Left kidney (tissue), 2 donors: ENCODE results near the gene UBB. TPM values are rescaled to one million over a fixed set of nuclear protein-coding genes. Genes with fewer than 3 reads are reported as not detected.
"Not testable (repeated sequence)": the region's sequence is repeated elsewhere in the genome, so short reads cannot be mapped to it uniquely, and the experiment has no call there.

Experiments used
- DNase-seq: peaks from one replicate; pipeline ENCODE4 v3.0.0-alpha.2; 2013
- polyA plus RNA-seq: library from polyadenylated mRNA; unstranded; fragments of 120-200 nt; gene quantifications from one replicate; pipeline ENCODE4 v1.2.1, GENCODE V29; 2013; ENCODE audit not compliant: insufficient read length

Gene UBB
- polyA plus RNA-seq, 1 donor: 1,960 TPM

DNA sequence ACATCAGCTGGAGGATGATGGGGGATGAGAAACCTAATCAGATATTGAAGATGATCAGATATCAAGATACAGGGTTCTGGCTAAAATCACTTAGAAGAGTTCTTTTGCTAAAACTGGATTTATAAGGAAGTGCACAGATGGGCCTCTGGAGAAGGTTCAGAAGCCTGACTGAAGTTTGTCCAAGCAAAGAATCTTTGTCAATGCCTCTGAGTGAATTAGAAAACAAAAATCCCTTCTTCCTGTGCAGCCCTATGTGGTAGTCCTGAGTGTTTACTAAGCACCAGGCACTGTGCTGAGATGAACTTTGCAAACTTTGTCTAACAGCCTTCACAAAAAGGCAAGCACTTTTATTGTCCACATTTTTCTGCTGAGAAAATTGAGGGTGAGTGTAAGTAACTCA, 16.3 kb upstream of the UBB start:
- no peak for DNase-seq

DNA sequence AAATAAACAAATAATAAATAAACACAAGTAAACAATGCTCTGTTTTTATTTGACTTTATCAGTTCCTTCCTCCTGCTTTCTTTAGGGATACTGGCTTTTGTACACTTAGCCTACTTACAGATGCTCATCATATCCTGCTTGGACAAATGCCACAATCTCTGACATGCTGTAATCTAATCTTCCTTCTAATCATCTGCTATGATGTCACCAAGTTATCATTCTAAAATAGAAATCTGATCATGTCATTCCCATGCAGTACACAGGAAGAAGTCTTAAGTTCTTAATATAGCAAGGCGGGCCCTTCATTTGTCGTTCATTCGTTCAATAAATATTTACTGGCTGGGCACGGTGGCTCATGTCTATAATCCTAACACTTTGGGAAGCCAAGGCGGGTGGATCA, 9.1 kb upstream of the UBB start:
- no peak for DNase-seq

DNA sequence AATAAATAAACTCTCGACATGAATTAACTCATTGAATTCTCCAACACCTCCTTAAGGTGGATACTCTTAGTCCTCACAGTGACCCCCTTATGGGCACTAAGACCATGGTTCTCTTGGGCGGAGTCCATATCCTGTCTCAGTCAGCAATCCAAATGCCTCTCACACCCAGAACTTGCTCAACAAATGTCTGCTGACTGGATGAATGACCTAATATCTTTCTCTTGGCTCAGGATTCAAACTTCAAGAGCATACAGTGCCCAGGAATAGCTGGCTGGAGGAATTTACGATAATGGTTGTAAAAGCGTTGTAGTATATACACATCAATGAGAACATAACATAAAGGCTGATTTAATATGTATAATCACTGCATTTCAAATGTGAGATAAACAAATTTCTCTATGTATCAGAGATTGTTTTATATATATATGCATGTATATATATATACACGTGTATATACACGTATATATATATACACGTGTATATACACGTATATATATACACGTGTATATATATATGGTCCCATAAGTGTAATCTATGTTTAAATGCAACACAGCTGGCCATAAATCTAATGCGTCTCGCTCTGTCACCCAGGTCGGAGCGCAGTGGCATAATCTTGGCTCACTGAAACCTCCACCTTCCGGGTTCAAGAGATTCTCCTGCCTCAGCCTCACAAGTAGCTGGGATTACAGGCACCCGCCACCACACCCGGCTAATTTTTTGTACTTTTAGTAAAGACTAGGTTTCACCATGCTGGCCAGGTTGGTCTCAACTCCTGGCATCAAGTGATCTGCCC, 6.5 kb upstream of the UBB start:
- no peak for DNase-seq

DNA sequence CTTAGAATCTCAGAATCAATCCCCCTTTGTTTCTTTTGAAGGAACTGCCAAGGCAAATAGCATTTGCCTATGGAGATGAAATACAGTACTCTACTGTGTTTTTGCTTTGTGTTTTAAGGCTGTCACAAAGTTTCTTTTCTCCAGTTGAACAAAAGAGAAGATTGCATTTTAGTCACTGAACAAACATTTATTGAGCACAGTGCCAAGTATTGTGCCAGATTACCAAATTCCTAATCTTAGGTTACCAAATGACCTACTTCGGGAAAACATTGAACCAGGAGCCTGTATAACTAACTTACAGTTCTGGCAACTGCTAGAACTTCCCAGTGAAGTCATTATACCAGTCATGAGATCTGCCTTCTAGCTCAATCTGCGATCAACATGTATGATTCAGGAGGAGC, 3.0 kb upstream of the UBB start:
- DNase-seq: no peak

DNA sequence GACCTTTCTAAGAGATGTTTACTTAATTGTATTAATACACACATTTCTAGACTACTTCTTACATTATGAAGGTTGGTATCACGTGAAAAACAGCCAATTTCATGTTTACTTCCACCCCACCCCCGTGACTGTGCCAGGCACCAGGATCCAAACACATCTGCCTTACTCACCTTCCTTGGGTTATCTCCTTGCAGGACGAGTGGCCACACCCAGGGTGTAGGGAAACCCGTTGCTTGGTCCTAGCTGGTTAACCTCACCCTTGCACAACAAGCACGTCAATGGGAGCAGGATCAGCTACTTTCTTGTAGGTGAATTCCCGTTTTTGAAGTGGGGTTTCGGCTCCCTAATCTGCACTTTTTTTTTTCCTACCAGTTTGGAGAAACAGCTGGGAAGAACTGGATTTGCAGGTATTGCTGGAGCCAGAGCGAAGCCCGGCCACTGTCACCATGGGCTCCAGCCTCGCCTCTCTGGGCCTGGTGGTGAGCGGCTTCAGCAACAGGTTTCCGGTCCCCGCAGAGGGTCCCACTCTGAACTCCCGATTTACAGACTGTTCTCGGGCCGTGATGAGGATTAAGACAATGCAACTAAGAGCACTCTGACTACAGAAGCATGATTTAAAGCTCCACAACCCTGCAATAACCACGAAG, 2.1 kb upstream of the UBB start:
- no peak for DNase-seq

DNA sequence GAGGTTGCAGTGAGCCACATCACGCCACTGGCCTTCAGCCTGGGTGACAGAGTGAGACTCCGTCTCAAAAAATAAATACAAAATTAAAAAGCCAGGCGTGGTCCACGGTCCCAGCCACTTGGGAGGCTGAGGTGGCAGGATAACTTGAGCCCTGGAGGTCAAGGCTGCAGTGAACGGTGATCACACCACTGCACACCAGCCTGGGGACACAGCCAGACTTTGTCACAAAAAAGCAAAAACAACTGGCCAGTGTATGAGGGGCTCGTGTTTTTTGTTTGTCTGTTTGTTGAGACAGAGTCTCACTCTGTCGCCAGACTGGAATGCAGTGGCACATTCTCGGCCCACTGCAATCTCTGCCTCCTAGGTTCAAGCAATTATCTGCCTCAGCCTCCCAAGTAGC, 1.2 kb upstream of the UBB start:
- DNase-seq: no peak

DNA sequence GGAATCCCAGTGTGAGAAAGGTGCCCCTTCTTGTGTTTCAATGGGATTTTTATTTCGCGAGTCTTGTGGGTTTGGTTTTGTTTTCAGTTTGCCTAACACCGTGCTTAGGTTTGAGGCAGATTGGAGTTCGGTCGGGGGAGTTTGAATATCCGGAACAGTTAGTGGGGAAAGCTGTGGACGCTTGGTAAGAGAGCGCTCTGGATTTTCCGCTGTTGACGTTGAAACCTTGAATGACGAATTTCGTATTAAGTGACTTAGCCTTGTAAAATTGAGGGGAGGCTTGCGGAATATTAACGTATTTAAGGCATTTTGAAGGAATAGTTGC, 567 bp downstream of the UBB start:
- DNase-seq: no peak

DNA sequence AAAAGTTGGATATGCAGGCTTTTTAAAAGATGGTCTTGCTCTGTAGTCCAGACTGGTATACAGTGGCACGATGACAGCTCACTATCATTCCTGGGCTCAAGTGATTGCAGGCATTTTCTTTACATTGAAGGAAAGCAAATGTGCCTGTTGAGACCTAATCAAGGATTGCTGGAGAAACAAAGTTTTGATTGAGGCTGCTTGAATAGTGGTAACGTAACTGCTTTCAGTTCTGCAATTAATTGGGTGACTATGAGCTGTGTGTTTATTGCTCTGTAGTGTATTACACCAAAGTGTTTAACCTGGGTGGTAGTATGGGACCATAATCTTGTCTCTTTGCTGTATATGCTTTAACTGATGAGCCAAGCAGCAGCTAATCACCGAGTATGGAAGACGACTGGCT, 2.3 kb downstream of the UBB start:
- DNase-seq: no peak

DNA sequence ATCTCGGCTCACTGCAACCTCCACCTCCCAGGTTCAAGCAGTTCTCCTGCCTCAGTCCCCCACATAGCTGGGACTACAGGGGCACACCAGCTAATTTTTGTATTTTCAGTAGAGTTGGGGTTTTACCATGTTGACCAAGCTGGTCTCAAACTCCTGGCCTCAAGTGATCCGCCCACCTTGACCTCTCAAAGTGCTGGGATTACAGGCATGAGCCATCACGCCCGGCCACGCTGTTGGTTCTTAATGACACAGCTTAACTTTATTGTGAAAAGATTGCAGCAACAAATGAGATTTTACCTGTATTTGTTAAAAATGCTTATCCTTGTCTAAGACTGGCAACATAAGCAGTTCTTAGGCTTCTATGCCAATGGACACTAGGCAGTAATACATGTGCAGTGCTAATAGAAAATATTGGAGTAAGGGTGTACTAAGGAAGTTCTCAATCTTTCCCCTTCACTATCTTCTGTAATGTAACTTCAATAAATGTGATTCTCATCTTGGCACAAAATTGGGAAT, 2.9 kb downstream of the UBB start:
- DNase-seq: no peak

DNA sequence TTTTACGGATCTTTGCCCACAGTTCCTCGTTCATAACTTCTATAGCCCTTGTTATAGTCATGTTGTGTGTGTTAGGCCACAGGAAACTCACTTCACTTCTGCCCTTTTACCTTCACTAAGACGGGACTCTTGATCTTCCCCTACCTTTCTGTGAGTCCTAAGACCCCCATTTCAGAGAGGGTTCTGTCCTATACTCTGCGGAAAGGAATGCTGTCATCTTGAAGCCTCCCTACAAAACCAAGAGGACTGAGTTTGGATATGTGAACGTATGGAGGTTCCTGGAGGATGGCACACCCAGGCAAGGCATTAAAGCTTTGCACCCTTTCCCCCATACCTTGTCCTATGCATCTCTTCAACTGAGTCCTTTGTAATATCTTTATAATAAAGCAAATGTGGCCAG, 3.7 kb downstream of the UBB start:
- DNase-seq: no peak

DNA sequence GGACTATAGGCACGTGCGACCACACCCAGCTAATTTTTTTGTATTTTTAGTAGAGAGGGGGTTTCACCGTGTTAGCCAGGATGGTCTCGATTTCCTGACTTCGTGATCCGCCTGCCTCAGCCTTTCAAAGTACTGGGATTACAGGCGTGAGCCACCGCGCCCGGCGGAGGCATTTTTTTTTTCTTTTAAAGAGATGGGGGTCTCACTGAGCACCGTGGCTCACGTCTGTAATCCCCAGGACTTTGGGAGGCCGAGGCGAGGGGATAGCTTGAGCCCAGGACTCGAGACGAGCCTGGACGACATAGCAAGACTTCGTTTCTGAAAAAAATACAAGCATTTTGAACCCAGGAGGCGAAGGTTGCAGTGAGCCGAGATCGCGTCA, 5.2 kb downstream of the UBB start:
- not testable (repeated sequence) for DNase-seq

DNA sequence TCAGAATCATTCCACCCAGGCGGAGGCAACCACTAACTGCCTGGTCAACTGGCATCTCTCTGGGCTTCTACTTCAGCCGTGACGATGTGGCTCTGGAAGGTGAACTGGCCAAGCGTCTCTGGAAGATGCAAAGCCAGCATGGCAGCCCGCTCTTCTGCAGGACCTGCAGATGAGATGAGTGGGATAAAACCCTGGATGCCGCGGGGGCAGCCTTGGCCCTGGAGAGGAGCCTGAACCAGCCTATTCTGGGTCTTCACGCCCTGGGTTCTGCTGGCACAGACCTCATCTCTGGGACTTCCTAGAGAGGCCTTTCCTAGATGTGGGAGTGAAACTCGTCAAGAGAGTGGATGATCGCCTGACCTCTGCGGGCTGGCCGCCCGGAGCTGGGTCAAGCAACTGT, 10.6 kb downstream of the UBB start:
- DNase-seq: no peak

DNA sequence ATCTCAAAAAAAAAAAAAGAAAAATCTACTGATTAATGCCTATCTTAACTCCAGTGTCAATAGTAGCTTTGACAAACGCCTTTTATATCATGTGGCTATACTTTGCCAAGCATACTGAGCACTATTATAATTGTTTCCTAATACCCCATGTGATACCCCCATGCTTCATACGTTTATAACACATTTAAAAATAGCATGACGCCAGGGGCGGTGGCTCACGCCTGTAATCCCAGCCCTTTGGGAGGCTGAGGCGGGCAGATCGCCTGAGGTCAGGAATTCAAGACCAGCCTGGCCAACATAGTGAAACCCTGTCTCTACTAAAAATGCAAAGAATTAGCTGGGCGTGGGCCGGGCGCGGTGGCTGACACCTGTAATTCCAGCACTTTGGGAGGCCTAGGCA, 11.6 kb downstream of the UBB start:
- DNase-seq: not testable (repeated sequence)

DNA sequence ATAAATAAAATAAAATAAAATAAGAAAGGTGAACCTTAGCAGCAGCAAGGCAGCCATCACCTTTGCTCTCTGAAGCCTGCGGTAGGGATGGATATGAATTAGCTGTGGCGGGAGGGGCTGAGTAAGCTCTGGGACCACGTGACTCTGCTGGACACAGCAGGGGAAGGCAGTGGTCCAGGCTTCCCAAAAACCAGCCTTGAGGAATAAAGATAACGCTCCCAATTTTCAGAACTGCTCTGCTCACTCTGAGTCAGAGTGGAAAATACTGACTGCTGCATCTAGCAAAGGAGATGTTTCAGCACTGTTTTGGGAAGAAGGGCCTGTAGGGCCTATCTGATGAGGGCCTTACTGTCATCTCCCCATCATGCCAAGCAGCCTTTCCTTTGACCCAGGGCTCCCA, 15.0 kb downstream of the UBB start:
- not testable (repeated sequence) for DNase-seq

DNA sequence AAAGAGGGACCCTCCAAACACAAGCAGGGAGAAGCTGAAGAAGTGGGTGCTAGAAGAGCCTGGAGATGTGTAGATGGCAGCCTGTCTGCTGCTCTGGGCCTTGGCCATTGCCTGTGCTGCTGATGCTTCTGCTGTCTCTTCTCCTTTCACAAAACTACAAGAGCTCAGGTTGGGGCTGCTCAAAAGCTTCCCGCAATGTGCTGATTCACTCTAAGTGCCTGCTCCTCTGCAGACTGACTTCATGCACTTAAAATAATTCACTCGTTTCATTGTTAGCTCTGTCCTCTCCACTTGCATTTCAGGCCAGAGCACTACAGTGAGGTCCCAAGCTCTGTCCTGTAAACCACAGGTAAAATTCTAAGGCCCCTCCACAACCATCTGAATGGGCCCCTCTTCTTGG, 15.8 kb downstream of the UBB start:
- not testable (repeated sequence) for DNase-seq

DNA sequence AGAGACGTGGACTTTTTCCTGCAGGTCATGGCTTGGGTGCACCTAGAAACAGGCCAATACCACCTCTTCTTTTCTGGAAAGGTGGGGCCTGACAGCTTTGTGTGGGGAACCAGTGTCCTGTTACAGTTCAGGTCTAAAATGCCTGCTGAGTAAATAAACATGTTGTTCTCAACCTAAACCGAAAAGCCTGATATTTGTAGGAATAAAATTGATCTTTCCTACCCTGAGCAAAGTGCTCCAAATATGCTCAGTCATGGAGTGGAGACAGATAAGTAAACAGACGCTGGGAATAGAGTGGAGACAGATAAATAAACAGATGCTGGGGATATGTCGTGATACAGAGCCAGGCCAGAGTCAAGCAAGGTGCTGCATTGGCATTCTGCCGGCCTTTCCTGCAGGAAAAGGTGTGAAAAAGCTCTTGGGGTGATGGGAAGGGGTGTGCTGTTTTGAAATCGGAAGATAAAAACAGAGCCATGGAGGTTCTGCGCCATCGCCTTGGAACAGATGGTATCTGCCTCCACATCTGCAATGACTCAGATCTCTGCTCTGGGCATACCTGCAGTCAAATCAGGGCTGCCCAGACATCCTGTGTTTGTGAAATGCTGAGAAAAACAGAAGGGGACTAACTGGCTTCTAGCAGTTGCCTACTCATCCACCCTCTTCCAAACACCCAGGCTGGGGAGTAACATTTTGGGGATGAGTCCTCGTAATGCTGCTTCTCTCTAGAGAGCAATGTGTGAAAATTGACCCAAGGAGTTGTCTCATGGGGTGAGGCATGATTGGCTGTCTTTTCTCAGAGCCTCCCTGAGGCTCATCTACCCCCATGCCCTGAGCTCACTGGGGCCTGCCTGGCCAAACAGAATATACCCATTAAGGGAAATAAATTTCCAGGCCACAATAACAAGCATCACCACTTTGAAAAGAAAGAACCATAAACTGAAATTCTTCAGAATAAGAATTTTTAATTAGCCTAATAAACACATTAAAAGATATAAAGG, 17.7 kb downstream of the UBB start:
- no peak for DNase-seq

DNA sequence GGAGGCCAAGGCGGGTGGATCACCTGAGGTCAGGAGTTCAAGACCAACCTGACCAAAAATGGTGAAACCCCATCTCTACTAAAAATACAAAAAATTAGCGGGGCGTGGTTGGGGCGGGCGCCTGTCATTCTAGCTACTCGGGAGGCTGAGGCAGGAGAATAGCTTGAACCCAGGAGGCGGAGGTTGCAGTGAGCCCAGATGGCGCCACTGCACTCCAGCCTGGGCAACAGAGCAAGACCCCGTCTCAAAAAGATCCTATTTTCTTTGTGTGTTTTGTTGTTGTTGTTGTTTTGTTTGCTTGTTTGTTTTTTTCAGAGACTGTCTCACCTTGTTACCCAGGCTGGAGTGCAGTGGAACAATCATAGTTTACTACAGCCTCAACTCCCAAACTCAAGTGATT, 23.0 kb downstream of the UBB start:
- not testable (repeated sequence) for DNase-seq

DNA sequence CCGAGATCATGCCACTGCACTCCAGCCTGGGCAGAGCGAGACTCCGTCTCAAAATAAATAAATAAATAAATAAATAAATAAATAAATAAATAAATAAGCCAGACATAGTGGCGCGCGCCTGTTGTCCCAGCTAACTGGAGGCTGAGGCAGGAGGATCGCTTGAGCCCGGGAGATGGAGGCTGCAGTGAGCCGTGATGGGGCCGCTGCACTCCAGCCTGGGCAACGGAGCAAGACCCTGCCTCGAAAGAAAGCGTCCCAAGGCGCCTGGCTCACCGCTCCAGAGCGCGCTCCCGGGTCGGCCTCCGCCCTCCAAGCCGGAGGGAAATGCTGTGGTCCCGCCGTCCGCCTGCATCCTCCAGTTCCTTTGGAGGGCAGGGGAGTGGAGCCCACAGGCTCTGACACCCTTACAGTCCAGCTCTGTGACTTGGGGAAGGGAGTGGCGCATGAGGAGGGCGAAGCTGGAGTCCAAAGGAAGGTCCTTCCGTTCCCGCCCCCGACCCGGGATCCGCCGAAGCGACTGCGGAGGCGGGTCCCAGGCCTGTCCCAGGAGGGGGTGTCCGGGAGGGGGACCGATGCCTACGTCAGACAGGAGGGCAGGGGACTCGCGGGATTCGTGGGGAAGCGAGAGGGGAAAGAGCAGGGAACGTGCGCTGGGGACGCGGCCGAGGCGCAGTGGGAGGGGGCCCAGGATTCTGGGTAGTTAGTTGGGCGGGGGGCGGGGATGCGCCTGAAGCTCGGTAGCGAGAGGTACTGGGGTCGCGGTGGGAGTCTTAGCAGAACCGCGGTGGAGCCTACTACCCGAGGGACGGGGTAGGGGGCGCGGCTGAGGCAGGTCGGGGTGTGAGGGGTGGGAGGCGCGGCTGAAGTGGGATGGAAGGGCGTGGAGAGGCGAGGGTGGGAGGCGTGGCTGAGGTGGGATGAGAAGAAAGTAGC, 26.1 kb downstream of the UBB start:
- peak; percentile 60 for DNase-seq

DNA sequence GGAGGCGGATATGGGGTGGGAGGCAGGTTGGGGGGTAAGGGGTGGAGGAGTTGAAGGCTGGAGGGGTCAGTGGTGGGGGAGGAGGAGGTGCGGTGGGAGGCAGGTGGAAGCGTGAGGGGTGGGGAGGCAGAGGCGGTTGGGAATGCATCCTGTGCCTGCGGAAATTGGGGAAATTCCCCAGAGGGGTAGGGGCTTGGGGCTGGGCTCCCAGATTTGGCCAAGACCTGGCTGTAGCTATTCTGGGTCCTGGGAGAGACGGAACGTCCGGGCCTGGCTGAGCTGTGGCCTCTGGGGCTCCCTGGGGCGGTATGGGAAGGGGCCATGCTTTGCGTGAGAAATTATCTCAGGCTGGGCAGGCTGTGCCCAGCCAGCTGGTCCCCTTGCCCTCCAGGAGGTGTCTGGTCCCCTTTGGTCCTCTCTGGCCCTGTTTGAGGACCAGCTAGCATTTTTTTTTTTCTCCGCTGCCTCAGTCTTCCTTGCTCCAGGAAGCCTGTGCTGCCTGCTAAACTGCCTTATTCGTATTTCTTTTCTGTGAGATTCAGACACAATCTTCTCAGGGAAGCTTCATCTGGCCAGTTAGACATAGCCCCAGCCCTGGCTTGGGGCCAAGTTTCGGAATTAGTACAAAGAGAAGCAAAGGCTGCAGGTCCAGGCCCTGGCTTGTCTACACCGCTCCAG, 27.2 kb downstream of the UBB start:
- no peak for DNase-seq

DNA sequence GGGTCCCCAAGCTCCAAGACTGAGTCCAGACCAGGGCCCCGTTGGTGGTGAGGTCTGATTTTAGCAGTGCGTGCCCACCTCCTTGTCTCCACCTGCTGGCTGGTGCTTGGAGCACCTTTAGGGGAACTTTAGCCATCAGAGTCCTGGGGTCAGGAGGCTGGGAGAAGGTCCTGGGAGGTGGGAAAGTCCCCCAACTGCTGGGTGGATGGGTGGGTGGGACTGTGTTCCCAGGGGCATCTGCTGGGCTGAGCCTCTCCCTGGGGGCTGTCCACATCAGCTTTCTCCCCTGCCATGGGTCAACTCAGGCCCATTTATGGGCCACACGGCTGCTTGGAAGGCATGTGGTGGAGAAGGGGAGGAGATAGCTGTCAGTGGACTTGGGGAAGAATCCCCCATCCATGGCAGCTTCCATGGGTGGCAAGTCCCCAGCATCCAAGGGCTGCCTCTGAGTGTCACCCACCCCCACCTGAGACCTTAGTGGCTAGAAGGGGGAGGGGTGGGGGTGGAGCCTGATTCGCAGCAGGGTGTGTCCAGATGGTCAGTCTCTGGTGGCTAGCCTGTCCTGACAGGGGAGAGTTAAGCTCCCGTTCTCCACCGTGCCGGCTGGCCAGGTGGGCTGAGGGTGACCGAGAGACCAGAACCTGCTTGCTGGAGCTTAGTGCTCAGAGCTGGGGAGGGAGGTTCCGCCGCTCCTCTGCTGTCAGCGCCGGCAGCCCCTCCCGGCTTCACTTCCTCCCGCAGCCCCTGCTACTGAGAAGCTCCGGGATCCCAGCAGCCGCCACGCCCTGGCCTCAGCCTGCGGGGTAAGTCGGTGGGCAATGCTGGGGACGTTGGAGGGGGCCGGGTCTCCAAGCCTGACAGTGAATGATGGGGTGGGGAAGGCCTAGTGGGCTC, 34.4 kb downstream of the UBB start, which contains the start of gene TRPV2:
TSS of gene TRPV2 (plus strand) at position 541 of the 894 bp plus-strand sequence. CDS start 2,098 bp downstream, outside the sequence.
- no peak for DNase-seq
